HEK293 (cell line): ENCODE results near the gene NDRG4.
A peak's percentile ranks its signal among the peaks of the same experiment; 100 is the strongest.

Source experiments
- TCF7L2 ChIP-seq: IDR thresholded peaks from 2 replicates; pipeline ENCODE4 v1.6.1; 2011; ENCODE audit warnings: low read depth, mild to moderate bottlenecking, inconsistent platforms, low read length, moderate library complexity, borderline replicate concordance
- TF ChIP-seq, protein P1 (sequence below): fragments of 450-650 bp; formaldehyde crosslinking; IDR thresholded peaks from 2 replicates; pipeline ENCODE4 v1.5.1; 2016; ENCODE audit warnings: missing biosample characterization, missing genetic modification characterization
- TF ChIP-seq, protein P2 (sequence below): sonication (generic); formaldehyde crosslinking; IDR thresholded peaks from 2 replicates; pipeline ENCODE4 v1.8.1; 2022; ENCODE audit warnings: mild to moderate bottlenecking, moderate library complexity, missing genetic modification reagents

DNA sequence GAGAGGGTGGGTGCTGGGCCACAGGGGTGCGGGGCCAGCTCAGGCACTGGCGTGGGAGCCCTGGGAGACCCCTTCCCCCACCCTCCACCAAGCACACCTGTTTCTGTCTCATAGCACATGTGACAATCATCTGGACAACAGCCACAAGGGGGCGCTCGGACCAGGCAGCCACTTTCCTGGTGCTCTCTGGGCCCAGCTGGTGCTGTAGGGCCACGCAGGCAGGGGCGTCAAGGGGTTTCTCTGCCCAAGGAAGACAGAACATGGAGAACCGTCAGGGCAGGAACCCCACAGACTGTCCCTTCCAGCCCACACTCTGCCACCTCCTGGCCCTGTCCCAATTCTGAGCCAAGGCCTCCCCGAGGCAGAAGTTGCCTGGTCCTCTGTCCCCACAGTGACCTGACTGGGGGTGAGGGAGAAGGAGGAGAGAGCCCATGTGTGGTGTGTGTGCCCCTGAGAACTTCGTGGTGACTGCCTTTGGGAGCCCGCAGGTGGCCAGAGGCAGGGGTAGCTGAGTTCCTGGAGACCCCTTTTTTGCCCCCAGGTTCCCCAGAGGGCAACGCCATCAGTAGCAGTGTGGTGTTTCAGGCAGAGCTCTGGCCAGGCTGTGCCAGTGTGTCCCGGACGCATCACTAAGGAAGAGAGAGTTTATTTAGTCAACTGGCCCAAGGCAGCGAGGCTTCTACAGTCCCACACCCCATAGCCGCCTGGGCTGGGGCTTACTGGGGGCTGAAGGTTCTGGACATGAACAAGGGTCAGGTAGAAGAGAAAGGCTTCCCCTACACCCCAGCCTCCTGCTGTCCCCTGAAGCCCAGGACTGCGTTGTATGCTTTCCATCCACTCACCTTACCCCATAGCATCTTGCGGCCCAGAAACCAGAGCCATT, 12.2 kb downstream of the NDRG4 start:
- TF ChIP-seq, protein P1, sequence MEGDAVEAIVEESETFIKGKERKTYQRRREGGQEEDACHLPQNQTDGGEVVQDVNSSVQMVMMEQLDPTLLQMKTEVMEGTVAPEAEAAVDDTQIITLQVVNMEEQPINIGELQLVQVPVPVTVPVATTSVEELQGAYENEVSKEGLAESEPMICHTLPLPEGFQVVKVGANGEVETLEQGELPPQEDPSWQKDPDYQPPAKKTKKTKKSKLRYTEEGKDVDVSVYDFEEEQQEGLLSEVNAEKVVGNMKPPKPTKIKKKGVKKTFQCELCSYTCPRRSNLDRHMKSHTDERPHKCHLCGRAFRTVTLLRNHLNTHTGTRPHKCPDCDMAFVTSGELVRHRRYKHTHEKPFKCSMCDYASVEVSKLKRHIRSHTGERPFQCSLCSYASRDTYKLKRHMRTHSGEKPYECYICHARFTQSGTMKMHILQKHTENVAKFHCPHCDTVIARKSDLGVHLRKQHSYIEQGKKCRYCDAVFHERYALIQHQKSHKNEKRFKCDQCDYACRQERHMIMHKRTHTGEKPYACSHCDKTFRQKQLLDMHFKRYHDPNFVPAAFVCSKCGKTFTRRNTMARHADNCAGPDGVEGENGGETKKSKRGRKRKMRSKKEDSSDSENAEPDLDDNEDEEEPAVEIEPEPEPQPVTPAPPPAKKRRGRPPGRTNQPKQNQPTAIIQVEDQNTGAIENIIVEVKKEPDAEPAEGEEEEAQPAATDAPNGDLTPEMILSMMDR, result peak; percentile 82
- TF ChIP-seq, protein P2, sequence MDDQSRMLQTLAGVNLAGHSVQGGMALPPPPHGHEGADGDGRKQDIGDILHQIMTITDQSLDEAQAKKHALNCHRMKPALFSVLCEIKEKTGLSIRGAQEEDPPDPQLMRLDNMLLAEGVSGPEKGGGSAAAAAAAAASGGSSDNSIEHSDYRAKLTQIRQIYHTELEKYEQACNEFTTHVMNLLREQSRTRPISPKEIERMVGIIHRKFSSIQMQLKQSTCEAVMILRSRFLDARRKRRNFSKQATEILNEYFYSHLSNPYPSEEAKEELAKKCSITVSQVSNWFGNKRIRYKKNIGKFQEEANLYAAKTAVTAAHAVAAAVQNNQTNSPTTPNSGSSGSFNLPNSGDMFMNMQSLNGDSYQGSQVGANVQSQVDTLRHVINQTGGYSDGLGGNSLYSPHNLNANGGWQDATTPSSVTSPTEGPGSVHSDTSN (CRISPR knock-in tag), result no peak
- no peak for TF ChIP-seq TCF7L2
